ENCODE results near the gene GGPS1. TPM values are rescaled to one million over a fixed set of nuclear protein-coding genes. Genes with fewer than 3 reads are reported as not detected.
A peak's percentile ranks its signal among the peaks of the same experiment; 100 is the strongest.

The GGPS1 gene
- polyA plus RNA-seq, 3 donors, result 7.9 to 53.0 (median 45.8) TPM

- peaks cover 2 to 10% of the 10 kb centered on the region in 2 donors for H3K36me3 Mint-ChIP-seq
- H3K27ac Mint-ChIP-seq, result no peak overlapping the region
- H3K79me2 ChIP-seq (ENCODE audit: insufficient read depth, low read length), result peaks cover 38% of the 10 kb centered on the region
- no peaks in the 10 kb centered on the region for H3K27me3 ChIP-seq (ENCODE audit: control insufficient read depth in 2 of 2, insufficient read depth in 2 of 2, low read length in 2 of 2)
- H3K27me3 Mint-ChIP-seq (ENCODE audit: low read depth in 3 of 3), result peaks cover 0 to 3% (median 0%) of the 10 kb centered on the region in 3 donors
- no peaks in the 10 kb centered on the region for H3K9me3 ChIP-seq (replicated peaks in 1 of 2; ENCODE audit: control insufficient read depth in 1 of 2, insufficient read depth in 1 of 2, low read length in 2 of 2)
- H3K4me1 ChIP-seq (ENCODE audit: control insufficient read depth in 1 of 2, insufficient read depth in 2 of 2, low read length in 2 of 2), result peaks cover 11 to 17% of the 10 kb centered on the region in 2 donors
- peak overlapping the region in 1 of 2 donors; percentile 12 for H3K4me3 Mint-ChIP-seq
- 100% methylated on average over 2 of the region's 5 CpGs for WGBS (ENCODE audit: insufficient coverage)
- DNase-seq, result no peak
- H3K4me2 ChIP-seq (replicated peaks; ENCODE audit: extremely low read depth, low read length, poor library complexity, severe bottlenecking), result no peak overlapping the region
- H3K27ac ChIP-seq (ENCODE audit: low read depth in 1 of 2, low read length in 2 of 2), result no peak overlapping the region
- no peaks in the 10 kb centered on the region for H4K20me1 ChIP-seq (ENCODE audit: insufficient read depth, low read length)
- intact Hi-C loops (cut with micrococcal nuclease), result loop anchor here (2.0 to 5.0 kb wide), 2 partner anchors 37 to 39 kb away; partner anchors contain the start of genes ARID4B (in 2 of the 2) and GGPS1 (in 2 of the 2)
- no peak overlapping the region for H3K4me3 ChIP-seq (replicated peaks in 1 of 3; ENCODE audit: low read depth in 2 of 3, low read length in 3 of 3)
- no peak for TF ChIP-seq CTCF (IDR thresholded peaks at IDR 0.05)
- H3K9ac ChIP-seq (ENCODE audit: insufficient read depth, low read length, poor library complexity, severe bottlenecking), result no peak overlapping the region
- H3K36me3 ChIP-seq (replicated peaks in 1 of 2; ENCODE audit: control insufficient read depth in 1 of 2, insufficient read depth in 2 of 2, low read length in 2 of 2), result no peaks in the 10 kb centered on the region
- H3K4me1 Mint-ChIP-seq, result peaks cover 23% of the 10 kb centered on the region
- H2AFZ ChIP-seq (ENCODE audit: insufficient read depth, low read depth, low read length, poor library complexity, severe bottlenecking), result peak overlapping the region; percentile 98
- no peaks in the 10 kb centered on the region for H3K9me3 Mint-ChIP-seq
Measured at GRCh38 chr1:235366286-235366685, 37.9 kb downstream of the GGPS1 start.

GRCh38 chr1:235367000-235367908, 38.9 kb downstream of the GGPS1 start, which contains the start of gene TBCE:
Gene TBCE, plus strand, starts transcription at chr1:235367427. Its CDS starts 12,623 bp downstream, at chr1:235380050.
- Mint-ChIP-seq H3K9me3 (no peaks in the 10 kb centered on the region), H3K27ac (peak within 1 kb of the TSS; percentile 87 to 95 (median 94)), H3K27me3 (ENCODE audit: low read depth in 3 of 3) (peaks cover 0 to 3% (median 0%) of the 10 kb centered on the region in 3 donors), H3K36me3 (peaks cover 2 to 14% of the 10 kb centered on the region in 2 donors), H3K4me1 (peaks cover 22% of the 10 kb centered on the region), H3K4me3 (peak within 1 kb of the TSS; percentile 95 to 96)
- no peak for TF ChIP-seq CTCF (IDR thresholded peaks at IDR 0.05)
- WGBS (ENCODE audit: insufficient coverage), result 0% methylated on average over 35 of the region's 38 CpGs
- Histone ChIP-seq H3K9ac (ENCODE audit: insufficient read depth, low read length, poor library complexity, severe bottlenecking) (peak within 1 kb of the TSS; percentile 68), H3K79me2 (ENCODE audit: insufficient read depth, low read length) (peaks cover 47% of the 10 kb centered on the region), H3K4me3 (replicated peaks in 1 of 3; ENCODE audit: low read depth in 2 of 3, low read length in 3 of 3) (peak within 1 kb of the TSS; percentile 53 to 96 (median 92)), H3K27me3 (ENCODE audit: control insufficient read depth in 2 of 2, insufficient read depth in 2 of 2, low read length in 2 of 2) (no peaks in the 10 kb centered on the region), H4K20me1 (ENCODE audit: insufficient read depth, low read length) (no peaks in the 10 kb centered on the region), H3K27ac (ENCODE audit: low read depth in 1 of 2, low read length in 2 of 2) (peak within 1 kb of the TSS; percentile 71 to 83), H2AFZ (ENCODE audit: insufficient read depth, low read depth, low read length, poor library complexity, severe bottlenecking) (peak within 1 kb of the TSS; percentile 98), H3K36me3 (replicated peaks in 1 of 2; ENCODE audit: control insufficient read depth in 1 of 2, insufficient read depth in 2 of 2, low read length in 2 of 2) (no peaks in the 10 kb centered on the region), H3K4me2 (replicated peaks; ENCODE audit: extremely low read depth, low read length, poor library complexity, severe bottlenecking) (peak within 1 kb of the TSS; percentile 87), H3K4me1 (ENCODE audit: control insufficient read depth in 1 of 2, insufficient read depth in 2 of 2, low read length in 2 of 2) (peaks cover 11 to 17% of the 10 kb centered on the region in 2 donors), H3K9me3 (replicated peaks in 1 of 2; ENCODE audit: control insufficient read depth in 1 of 2, insufficient read depth in 1 of 2, low read length in 2 of 2) (no peaks in the 10 kb centered on the region)
- DNase-seq, result peak; percentile 86 to 96 (median 89)
- intact Hi-C loops (cut with micrococcal nuclease), result loop anchor here (2.0 to 5.0 kb wide), 2 partner anchors 38 to 40 kb away; partner anchors contain the start of genes ARID4B (in 2 of the 2) and GGPS1 (in 2 of the 2)
